A549 (cell line): Measurements from ENCODE around the gene RIOX2. TPM values are rescaled to one million over a fixed set of nuclear protein-coding genes. Genes with fewer than 3 reads are reported as not detected.

Experiments used
- ATAC-seq, 2 experiments: fragments of 200-7000 bp in 1 of 2; fragments of >200 bp in 1 of 2; cut with Nextera tagmentation in 1 of 2; cut with Tn5 transposase in 1 of 2; 3 replicates each; pipeline versions ENCODE4 v1.8.0 to v1.9.1; 2018 to 2020; ENCODE audit warnings: mild to moderate bottlenecking in 1 of 2, moderate library complexity in 1 of 2
- CTCF ChIA-PET: fragments of 300-600 bp; sonication (Branson Sonifier 250); formaldehyde crosslinking; extraction: SDS; loops from one replicate; lab custom pipeline; 2021; ENCODE audit warnings: antibody characterized with exemption, inconsistent platforms; lab: Yijun Ruan, JAX
- POLR2A ChIA-PET: fragments of 350-600 bp; formaldehyde crosslinking; extraction: SDS; loops from one replicate; lab custom pipeline; 2021; ENCODE audit warnings: antibody characterized with exemption, inconsistent platforms; lab: Yijun Ruan, JAX
- DNase-seq, 2 experiments: peaks; one replicate each; pipeline versions ENCODE4 v3.0.0 to v3.0.0-alpha.2; 2011 to 2016; ENCODE audit warnings: low read depth in 1 of 2, low spot score in 1 of 2
- FAIRE-seq: peaks from 2 replicates; lab custom pipeline; 2011; peaks lifted over from hg19 to GRCh38; lab: Jason Lieb, UNC
- H3K27ac ChIP-seq, 2 experiments: fragments of >200 bp; sonication (Bioruptor Twin); formaldehyde crosslinking; 3 replicates each; pipeline ENCODE4 v1.5.1; 2016 to 2017
- H3K4me1 ChIP-seq: fragments of >200 bp; sonication (Bioruptor Twin); formaldehyde crosslinking; 3 replicates; pipeline ENCODE4 v1.6.1; 2016
- H3K4me2 ChIP-seq: fragments of >200 bp; sonication (Bioruptor Twin); formaldehyde crosslinking; 3 replicates; pipeline ENCODE4 v1.6.1; 2016
- H3K4me3 ChIP-seq: fragments of >200 bp; sonication (Bioruptor Twin); formaldehyde crosslinking; 3 replicates; pipeline ENCODE4 v1.5.1; 2016
- H3K9me3 ChIP-seq: fragments of >200 bp; sonication (Bioruptor Twin); formaldehyde crosslinking; 3 replicates; pipeline ENCODE4 v1.6.1; 2016
- BHLHE40 ChIP-seq: IDR thresholded peaks from 2 replicates; pipeline ENCODE4 v1.6.1; 2012; ENCODE audit warnings: low read depth, low read length, inconsistent platforms
- CHD4 ChIP-seq: fragments of 200-600 bp; sonication (generic); IDR thresholded peaks from 2 replicates; pipeline ENCODE4 v1.6.1; 2016; ENCODE audit warnings: antibody characterized with exemption, mild to moderate bottlenecking, borderline replicate concordance
- EP300 ChIP-seq, 2 experiments: fragments of >200 bp; sonication (Bioruptor Twin); formaldehyde crosslinking; IDR thresholded peaks; 2 replicates in 1 of 2; 3 replicates in 1 of 2; pipeline ENCODE4 v1.6.1; 2016 to 2017
- FOXS1 ChIP-seq: fragments of 250-450 bp; sonication (Bioruptor Pico); IDR thresholded peaks from 2 replicates; pipeline ENCODE4 v1.5.0; 2020; ENCODE audit warnings: mild to moderate bottlenecking, moderate library complexity
- GATA3 ChIP-seq: IDR thresholded peaks from 2 replicates; pipeline ENCODE4 v1.6.1; 2012; ENCODE audit warnings: borderline replicate concordance
- HOXA7 ChIP-seq: fragments of 250-450 bp; sonication (Bioruptor Pico); IDR thresholded peaks from 2 replicates; pipeline ENCODE4 v1.5.0; 2020; ENCODE audit warnings: mild to moderate bottlenecking, moderate library complexity
- HOXB13 ChIP-seq: fragments of 250-450 bp; sonication (Bioruptor Pico); IDR thresholded peaks from 2 replicates; pipeline ENCODE4 v1.5.0; 2020; ENCODE audit warnings: low read depth, mild to moderate bottlenecking, moderate library complexity
- MAFK ChIP-seq: fragments of 450-650 bp; IDR thresholded peaks from 2 replicates; pipeline ENCODE4 v1.6.1; 2014; ENCODE audit not compliant: partially characterized antibody
- NFE2L2 ChIP-seq: fragments of 150-350 bp; conservative IDR thresholded peaks from 2 replicates; pipeline ENCODE4 v1.6.1; 2014; ENCODE audit warnings: low read length
- NPAS2 ChIP-seq: fragments of 250-450 bp; sonication (Bioruptor Pico); IDR thresholded peaks from 2 replicates; pipeline ENCODE4 v1.8.0; 2022; ENCODE audit warnings: mild to moderate bottlenecking, moderate library complexity, borderline replicate concordance
- RARB ChIP-seq: fragments of 250-450 bp; sonication (Bioruptor Pico); IDR thresholded peaks from 2 replicates; pipeline ENCODE4 v1.8.0; 2021; ENCODE audit warnings: mild to moderate bottlenecking, moderate library complexity
- RCOR1 ChIP-seq: fragments of 150-350 bp; IDR thresholded peaks from 2 replicates; pipeline ENCODE4 v1.6.1; 2014; ENCODE audit warnings: antibody characterized with exemption, low read length, low read depth
- RFX5 ChIP-seq: fragments of 450-650 bp; IDR thresholded peaks from 2 replicates; pipeline ENCODE4 v1.7.1; 2014; ENCODE audit warnings: antibody characterized with exemption, mild to moderate bottlenecking, moderate library complexity
- SREBF2 ChIP-seq: fragments of 450-650 bp; IDR thresholded peaks from 2 replicates; pipeline ENCODE4 v1.6.1; 2014; ENCODE audit warnings: mild to moderate bottlenecking, moderate library complexity
- TFCP2L1 ChIP-seq: fragments of 250-450 bp; sonication (Bioruptor Pico); IDR thresholded peaks from 2 replicates; pipeline ENCODE4 v1.5.0; 2021; ENCODE audit warnings: mild to moderate bottlenecking
- TP53 ChIP-seq: fragments of 250-450 bp; sonication (Bioruptor Pico); IDR thresholded peaks from 2 replicates; pipeline ENCODE4 v1.5.0; 2021; ENCODE audit warnings: mild to moderate bottlenecking, moderate library complexity
- ZFP36 ChIP-seq: fragments of 450-650 bp; IDR thresholded peaks from 2 replicates; pipeline ENCODE4 v1.6.1; 2014; ENCODE audit warnings: borderline replicate concordance; ENCODE audit not compliant: partially characterized antibody
- ZSCAN20 ChIP-seq: fragments of 250-450 bp; sonication (Bioruptor Pico); IDR thresholded peaks from 2 replicates; pipeline ENCODE4 v1.8.0; 2022; ENCODE audit warnings: mild to moderate bottlenecking, moderate library complexity
- WGBS: methylation state at CpG from one replicate; pipeline ENCODE4 v1.1.6; 2017; ENCODE audit errors: missing lambda C conversion rate; 5-methylcytosine and 5-hydroxymethylcytosine counted together
- polyA plus RNA-seq, 4 experiments: library from polyadenylated mRNA; depleted of rRNA in 3 of 4; stranded (reverse); fragments of >200 nt; fragmentation: RNase III in 1 of 4; extraction: RNeasy Plus Mini Kit Qiagen cat#74134 plus additional on column Dnase treatment in 1 of 4; gene quantifications; 2 replicates in 3 of 4; 3 replicates in 1 of 4; pipeline ENCODE4 v1.2.3, GENCODE V29; 2011 to 2017
- TF ChIP-seq, protein P1 (sequence below): IDR thresholded peaks from 2 replicates; pipeline ENCODE4 v1.6.1; 2012
- TF ChIP-seq, protein P2 (sequence below): fragments of 450-650 bp; IDR thresholded peaks from 2 replicates; pipeline ENCODE4 v1.6.1; 2014; ENCODE audit warnings: antibody characterized with exemption
- TF ChIP-seq, protein P3 (sequence below): fragments of 200-600 bp; sonication (generic); IDR thresholded peaks from 2 replicates; pipeline ENCODE4 v1.6.1; 2016; ENCODE audit warnings: antibody characterized with exemption, mild to moderate bottlenecking, moderate library complexity
- TF ChIP-seq, protein P4 (sequence below): fragments of >200 bp; sonication (Bioruptor Twin); formaldehyde crosslinking; IDR thresholded peaks from 3 replicates; pipeline ENCODE4 v1.5.1; 2016
- TF ChIP-seq, protein P5 (sequence below): fragments of 250-450 bp; sonication (Bioruptor Pico); IDR thresholded peaks from 2 replicates; pipeline ENCODE4 v1.5.0; 2020; ENCODE audit warnings: low read depth, mild to moderate bottlenecking, moderate library complexity
- TF ChIP-seq, protein P6 (sequence below): fragments of 250-450 bp; sonication (Bioruptor Pico); IDR thresholded peaks from 2 replicates; pipeline ENCODE4 v1.5.0; 2021; ENCODE audit warnings: mild to moderate bottlenecking, moderate library complexity, borderline replicate concordance
- TF ChIP-seq, protein P7 (sequence below): IDR thresholded peaks from 2 replicates; pipeline ENCODE4 v1.6.1; 2012; ENCODE audit warnings: low read depth, borderline replicate concordance

The RIOX2 gene
- polyA plus RNA-seq, 2 of the 4 experiments (the other 2 are of a cell fraction) = 34.1 to 49.6 TPM

DNA sequence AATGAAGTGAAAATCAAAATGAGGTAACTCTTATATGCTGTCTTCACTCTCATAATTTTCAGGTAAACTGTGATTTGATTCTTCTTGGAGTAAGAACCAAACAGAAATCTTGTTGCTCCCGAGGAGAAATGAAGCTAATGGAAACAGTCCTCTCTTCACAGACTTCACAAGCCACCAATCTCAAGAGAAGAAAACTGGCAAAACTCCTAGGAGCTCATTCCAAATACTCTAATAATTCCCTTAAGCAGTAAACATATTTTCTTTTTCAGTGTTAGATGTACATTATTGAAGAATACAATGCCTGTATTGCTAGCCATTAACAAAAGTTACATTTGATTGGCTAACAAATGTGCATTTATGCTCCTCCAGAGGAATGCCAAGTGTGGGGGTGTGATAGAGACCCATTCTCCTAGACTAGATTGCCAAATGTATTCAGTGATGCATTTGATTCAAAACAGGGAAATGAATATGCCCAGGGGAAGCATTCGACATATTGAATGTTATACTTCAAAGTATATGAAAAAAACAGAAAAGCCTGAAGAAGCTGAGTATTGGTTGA is 11.8 kb upstream of the RIOX2 start (continued):
- TF ChIP-seq, protein P1, sequence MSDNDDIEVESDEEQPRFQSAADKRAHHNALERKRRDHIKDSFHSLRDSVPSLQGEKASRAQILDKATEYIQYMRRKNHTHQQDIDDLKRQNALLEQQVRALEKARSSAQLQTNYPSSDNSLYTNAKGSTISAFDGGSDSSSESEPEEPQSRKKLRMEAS = no peak
- TF ChIP-seq MAFK = no peak

DNA sequence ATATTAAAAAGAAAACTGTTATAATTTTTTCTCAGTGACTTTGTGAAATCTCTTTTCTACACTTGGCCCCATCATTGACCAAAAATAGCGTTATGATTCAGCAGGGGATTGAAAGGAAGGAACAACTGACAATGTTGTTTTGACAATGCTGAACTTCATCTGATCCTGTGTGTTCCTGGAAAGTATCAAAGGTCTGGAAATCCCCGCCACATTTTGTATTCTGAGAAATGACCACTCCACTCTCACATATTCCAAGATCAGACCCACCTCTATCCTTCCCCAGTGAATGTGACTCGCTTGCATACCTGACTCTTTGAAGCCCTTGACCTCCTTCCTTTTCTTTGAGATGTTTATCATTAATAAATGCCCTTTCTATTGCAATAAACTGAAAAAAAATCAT is 9.7 kb upstream of the RIOX2 start:
- Histone ChIP-seq H3K9me3 (no peaks in the 10 kb centered on the region), H3K4me3 (no peak overlapping the region), H3K4me1 (no peaks in the 10 kb centered on the region), H3K27ac (no peak overlapping the region), H3K4me2 (no peak overlapping the region)
- no peak for ATAC-seq
- POLR2A ChIA-PET = no interaction called here
- TF ChIP-seq, protein P2, sequence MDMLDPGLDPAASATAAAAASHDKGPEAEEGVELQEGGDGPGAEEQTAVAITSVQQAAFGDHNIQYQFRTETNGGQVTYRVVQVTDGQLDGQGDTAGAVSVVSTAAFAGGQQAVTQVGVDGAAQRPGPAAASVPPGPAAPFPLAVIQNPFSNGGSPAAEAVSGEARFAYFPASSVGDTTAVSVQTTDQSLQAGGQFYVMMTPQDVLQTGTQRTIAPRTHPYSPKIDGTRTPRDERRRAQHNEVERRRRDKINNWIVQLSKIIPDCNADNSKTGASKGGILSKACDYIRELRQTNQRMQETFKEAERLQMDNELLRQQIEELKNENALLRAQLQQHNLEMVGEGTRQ = no peak
- TF ChIP-seq TFCP2L1 (CRISPR knock-in tag) (no peak), CHD4 (no peak), NPAS2 (no peak), TP53 (CRISPR knock-in tag) (no peak), RARB (no peak), MAFK (no peak), GATA3 (no peak), FOXS1 (CRISPR knock-in tag) (no peak), SREBF2 (no peak), BHLHE40 (no peak), HOXB13 (no peak), RCOR1 (no peak)
- TF ChIP-seq, protein P3, sequence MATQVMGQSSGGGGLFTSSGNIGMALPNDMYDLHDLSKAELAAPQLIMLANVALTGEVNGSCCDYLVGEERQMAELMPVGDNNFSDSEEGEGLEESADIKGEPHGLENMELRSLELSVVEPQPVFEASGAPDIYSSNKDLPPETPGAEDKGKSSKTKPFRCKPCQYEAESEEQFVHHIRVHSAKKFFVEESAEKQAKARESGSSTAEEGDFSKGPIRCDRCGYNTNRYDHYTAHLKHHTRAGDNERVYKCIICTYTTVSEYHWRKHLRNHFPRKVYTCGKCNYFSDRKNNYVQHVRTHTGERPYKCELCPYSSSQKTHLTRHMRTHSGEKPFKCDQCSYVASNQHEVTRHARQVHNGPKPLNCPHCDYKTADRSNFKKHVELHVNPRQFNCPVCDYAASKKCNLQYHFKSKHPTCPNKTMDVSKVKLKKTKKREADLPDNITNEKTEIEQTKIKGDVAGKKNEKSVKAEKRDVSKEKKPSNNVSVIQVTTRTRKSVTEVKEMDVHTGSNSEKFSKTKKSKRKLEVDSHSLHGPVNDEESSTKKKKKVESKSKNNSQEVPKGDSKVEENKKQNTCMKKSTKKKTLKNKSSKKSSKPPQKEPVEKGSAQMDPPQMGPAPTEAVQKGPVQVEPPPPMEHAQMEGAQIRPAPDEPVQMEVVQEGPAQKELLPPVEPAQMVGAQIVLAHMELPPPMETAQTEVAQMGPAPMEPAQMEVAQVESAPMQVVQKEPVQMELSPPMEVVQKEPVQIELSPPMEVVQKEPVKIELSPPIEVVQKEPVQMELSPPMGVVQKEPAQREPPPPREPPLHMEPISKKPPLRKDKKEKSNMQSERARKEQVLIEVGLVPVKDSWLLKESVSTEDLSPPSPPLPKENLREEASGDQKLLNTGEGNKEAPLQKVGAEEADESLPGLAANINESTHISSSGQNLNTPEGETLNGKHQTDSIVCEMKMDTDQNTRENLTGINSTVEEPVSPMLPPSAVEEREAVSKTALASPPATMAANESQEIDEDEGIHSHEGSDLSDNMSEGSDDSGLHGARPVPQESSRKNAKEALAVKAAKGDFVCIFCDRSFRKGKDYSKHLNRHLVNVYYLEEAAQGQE = no peak
- TF ChIP-seq, protein P4, sequence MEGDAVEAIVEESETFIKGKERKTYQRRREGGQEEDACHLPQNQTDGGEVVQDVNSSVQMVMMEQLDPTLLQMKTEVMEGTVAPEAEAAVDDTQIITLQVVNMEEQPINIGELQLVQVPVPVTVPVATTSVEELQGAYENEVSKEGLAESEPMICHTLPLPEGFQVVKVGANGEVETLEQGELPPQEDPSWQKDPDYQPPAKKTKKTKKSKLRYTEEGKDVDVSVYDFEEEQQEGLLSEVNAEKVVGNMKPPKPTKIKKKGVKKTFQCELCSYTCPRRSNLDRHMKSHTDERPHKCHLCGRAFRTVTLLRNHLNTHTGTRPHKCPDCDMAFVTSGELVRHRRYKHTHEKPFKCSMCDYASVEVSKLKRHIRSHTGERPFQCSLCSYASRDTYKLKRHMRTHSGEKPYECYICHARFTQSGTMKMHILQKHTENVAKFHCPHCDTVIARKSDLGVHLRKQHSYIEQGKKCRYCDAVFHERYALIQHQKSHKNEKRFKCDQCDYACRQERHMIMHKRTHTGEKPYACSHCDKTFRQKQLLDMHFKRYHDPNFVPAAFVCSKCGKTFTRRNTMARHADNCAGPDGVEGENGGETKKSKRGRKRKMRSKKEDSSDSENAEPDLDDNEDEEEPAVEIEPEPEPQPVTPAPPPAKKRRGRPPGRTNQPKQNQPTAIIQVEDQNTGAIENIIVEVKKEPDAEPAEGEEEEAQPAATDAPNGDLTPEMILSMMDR = no peak
- TF ChIP-seq, protein P5, sequence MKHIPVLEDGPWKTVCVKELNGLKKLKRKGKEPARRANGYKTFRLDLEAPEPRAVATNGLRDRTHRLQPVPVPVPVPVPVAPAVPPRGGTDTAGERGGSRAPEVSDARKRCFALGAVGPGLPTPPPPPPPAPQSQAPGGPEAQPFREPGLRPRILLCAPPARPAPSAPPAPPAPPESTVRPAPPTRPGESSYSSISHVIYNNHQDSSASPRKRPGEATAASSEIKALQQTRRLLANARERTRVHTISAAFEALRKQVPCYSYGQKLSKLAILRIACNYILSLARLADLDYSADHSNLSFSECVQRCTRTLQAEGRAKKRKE = no peak
- DNase-seq = no peak
- CTCF ChIA-PET = no interaction called here
- WGBS = 52% methylated on average over 3 of the region's 3 CpGs
- FAIRE-seq = no peak

DNA sequence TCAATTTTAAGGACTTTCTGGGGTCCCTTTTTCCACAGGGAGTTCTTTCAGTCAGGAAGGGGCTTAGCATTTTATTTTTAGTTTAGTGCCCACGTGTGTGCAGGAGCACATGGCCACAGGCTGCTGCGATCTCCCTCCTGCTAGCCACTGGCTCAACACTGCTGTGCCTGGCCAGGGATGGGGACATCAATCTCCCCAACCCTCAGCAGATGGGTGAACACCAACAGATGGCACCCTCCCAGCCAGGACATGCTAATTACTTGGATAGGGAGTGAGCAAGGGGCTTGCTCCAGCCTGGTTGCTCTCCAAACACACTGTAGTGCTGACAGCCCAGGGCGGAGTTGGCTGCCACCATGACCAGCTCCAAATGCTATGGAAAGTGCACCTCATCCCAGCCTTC is 7.4 kb upstream of the RIOX2 start:
- ChIA-PET CTCF (interaction anchor here (0.9 to 1.3 kb wide), 2 partner anchors 8 to 44 kb away, joined by 3 read pairs; no protein-coding TSS in a partner anchor), POLR2A (no interaction called here)
- DNase-seq (peak in 1 of 2 experiments; percentile 4), FAIRE-seq (no peak), ATAC-seq (peak in 1 of 2 experiments; percentile 43; a peak in 3 of 6 replicates)
- Histone ChIP-seq H3K9me3 (no peaks in the 10 kb centered on the region), H3K4me2 (no peak overlapping the region), H3K4me3 (no peak overlapping the region), H3K27ac (no peak overlapping the region), H3K4me1 (no peaks in the 10 kb centered on the region)
- WGBS = 77% methylated on average over 3 of the region's 3 CpGs
- TF ChIP-seq EP300 (IDR thresholded peaks at IDR 0.05) (no peak), HOXB13 (no peak), ZFP36 (no peak), HOXA7 (CRISPR knock-in tag) (no peak), NFE2L2 (no peak), RARB (no peak), RFX5 (no peak), CHD4 (no peak), ZSCAN20 (CRISPR knock-in tag) (no peak)
- TF ChIP-seq, protein P6, sequence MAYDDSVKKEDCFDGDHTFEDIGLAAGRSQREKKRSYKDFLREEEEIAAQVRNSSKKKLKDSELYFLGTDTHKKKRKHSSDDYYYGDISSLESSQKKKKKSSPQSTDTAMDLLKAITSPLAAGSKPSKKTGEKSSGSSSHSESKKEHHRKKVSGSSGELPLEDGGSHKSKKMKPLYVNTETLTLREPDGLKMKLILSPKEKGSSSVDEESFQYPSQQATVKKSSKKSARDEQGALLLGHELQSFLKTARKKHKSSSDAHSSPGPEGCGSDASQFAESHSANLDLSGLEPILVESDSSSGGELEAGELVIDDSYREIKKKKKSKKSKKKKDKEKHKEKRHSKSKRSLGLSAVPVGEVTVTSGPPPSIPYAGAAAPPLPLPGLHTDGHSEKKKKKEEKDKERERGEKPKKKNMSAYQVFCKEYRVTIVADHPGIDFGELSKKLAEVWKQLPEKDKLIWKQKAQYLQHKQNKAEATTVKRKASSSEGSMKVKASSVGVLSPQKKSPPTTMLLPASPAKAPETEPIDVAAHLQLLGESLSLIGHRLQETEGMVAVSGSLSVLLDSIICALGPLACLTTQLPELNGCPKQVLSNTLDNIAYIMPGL (CRISPR knock-in tag) = no peak
- TF ChIP-seq, protein P7, sequence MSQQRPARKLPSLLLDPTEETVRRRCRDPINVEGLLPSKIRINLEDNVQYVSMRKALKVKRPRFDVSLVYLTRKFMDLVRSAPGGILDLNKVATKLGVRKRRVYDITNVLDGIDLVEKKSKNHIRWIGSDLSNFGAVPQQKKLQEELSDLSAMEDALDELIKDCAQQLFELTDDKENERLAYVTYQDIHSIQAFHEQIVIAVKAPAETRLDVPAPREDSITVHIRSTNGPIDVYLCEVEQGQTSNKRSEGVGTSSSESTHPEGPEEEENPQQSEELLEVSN = no peak
